T follicular helper cell (primary cell): Measurements from ENCODE around the gene CACNA1H.
"Not testable (repeated sequence)": the region's sequence is repeated elsewhere in the genome, so short reads cannot be mapped to it uniquely, and the experiment has no call there.

ENCODE experiments used
- DNase-seq: peaks from one replicate; pipeline ENCODE4 v3.0.0-alpha.2; 2020; ENCODE audit warnings: low read depth

CACNA1H gene

DNA sequence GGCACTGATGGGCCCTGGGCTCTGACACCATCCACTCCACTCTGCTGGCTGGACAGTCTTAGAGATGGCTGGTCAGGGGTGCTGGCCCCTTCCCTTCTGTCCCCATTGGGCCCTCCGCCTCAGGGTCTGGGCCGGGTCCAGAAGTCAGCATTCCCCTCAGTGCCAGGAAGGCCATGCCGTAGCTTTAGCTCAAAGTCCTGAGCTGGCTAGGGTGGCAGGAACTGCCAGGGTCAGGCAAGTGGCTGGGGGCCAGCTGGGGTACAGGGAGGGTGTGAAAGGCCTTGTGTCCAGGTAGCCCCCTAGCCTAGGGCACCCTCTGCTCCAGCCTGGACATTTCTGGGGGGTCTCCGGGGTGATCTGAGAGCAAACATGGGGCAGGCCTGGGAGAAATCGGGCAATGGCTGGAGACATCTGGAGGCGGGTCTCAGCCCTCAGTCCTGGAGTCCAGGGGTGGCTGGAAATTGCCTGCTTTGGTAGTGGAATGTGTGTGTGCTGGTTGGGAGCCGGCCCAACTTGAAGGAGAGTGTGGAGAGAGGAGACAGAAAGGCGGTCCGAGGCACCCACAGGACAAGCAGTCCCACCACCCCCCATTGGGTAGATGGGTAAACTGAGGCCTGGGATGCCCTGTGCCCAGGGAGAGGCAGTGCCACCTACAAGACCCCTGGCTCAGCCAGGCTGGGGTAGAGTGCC lies 39.6 kb downstream of the CACNA1H start:
- no peak for DNase-seq

DNA sequence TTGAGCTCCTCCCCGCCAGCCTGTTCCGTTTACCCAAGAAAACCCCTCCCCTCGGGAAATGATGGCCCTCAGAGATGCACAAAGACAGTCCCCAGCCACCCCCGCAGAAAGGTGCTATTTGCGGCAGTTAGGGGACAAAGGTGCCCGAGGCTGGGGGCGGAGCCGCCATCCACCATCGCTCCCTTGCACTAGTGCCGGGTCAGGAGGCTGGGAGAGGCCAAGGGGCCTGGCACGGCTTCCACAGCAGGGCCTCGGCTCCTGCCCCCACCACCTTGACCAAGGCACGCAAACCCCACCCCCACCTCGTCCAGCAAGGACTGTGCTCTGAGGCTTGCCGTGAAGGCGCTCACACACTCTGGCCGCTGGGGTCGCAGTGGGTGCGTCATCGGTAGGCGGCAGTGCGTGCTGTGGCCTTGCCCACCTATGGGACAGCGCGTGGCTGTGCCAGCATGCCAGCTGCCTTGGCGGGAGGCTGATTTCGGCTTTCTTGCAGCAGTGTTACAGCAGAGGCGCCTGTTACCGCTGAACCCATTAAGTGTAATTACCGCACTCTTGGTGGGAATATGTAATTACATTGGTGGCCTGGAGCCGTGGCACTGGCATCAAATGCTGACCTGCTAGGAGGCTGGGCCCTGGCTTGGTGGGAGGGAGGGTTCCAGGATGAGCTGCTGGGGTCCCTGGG lies 40.4 kb downstream of the CACNA1H start:
- DNase-seq = no peak

DNA sequence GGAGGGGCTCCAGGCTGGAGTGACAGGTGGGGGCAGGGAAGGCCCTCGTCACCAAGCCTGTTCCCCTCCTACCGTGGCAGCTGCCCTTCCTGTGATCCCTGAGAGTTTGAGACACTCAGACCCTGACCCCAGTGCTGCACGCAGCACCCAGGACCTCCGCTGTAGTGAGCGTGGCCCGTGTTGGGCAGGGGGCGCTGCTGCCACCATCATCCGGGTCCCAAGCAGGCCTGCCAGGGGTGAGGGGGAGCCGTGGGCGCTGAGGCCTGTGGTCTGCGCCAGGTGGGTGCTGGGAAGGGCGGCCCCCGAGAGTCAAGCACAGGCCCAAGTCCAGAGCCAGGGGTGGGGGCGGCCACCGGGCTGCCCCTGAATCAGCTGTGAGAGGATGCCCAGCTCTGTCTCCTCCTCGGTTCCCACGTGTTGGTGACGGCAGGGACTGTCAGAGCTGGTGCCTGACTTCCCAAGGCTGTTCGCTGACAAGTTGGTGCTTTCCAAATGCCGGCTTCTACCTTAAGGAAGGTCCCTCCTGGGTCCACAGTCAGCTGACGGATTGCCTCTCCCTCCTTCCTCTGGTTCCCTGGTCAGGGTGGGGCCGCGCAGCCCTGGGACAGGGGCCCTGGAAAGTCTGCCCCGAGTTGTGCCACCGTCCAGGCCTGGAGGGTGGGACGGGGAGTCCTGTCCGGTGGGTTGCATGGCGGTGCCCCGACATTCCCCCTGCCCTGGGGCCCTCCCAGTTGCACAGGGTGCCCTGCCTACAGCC lies 41.1 kb downstream of the CACNA1H start:
- no peak for DNase-seq

DNA sequence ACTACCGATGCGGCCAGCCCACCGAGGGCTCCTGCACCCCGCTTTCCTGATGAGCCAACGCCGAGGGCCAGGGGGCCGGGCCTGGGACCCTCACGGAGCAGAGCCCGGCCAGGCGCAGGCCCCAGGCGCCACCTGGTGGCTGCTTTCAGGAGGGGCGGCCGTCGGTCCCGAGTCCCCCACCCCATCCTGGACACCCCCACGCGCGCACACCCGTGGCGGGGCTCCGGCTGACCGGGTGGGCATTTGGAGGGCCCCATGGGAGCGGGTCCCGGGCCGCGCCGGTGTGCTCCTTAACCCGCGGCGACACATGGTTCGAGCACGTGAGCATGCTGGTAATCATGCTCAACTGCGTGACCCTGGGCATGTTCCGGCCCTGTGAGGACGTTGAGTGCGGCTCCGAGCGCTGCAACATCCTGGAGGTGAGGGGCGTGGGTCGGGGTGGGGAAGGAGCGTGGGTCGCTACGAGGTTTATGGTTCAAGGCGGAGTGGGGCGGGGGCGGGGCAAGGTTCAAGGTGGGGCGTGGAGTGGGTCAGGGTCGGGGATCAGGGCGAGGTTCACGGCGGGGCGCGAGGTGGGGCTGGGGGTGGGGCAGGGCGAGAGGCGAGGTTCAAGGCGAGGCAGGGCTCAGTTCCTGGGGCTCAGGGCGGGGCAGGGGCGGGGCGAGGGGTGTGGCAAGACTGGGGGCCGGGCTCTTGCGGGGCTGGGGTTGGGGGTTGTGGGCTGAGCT lies 41.9 kb downstream of the CACNA1H start:
- DNase-seq = no peak

DNA sequence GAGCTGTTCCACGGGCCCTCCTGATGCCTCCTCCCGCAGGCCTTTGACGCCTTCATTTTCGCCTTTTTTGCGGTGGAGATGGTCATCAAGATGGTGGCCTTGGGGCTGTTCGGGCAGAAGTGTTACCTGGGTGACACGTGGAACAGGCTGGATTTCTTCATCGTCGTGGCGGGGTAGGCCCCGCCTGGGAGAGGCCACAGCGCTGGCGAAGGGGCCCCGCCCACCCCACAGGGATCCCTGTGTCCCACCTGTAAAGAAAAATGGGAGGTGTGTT lies 42.4 kb downstream of the CACNA1H start:
- DNase-seq = no peak

DNA sequence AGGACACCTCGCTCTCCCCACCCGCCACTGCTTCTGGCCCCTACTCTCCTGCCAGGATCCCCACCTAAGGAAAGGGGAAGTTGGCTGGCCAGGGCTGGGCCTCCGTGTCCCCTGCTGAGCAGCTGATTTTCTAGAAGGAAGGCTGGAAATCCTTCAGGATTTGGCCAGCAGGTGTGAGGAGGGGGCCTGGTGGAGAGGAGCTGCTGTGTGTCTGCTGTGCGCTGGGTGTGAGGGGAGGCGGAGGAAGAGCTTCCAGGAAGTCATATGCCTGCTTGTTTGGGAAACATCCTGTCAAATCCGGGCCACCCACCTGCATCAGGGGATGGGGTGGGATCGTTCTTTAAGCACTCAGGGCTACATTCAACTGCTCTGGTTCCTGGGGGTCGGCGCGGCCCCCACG lies 43.6 kb downstream of the CACNA1H start:
- DNase-seq = no peak

DNA sequence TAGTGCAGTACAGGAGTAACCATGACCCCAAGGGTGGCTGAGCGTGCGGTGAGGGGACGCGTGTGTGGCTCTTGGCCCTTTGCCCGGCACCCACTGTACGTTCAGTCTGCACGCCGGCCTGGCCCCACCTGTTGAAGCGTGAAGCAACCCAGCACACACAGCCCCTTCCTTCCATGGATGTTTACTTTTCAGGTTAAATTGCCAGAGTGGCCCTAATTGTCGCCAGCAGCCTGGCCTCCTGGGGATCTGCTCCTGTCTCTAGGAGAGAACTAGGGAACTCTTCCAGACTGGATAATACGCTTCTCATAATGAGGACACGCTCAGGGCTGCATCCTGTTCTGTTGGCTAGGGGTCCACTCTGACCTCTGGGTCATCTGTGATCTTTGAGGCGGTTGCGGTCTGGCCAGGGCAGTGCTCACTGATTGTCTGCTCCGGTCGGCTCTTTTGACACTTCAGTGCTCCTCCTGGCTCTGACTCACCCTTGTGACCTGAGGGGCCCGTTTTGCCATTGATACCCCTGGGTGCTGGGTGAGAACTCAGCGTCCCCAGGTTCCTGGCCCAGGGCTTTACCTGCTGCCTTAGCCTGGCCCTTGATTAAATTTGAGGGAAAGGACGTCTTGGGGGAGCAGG lies 44.4 kb downstream of the CACNA1H start:
- no peak for DNase-seq

DNA sequence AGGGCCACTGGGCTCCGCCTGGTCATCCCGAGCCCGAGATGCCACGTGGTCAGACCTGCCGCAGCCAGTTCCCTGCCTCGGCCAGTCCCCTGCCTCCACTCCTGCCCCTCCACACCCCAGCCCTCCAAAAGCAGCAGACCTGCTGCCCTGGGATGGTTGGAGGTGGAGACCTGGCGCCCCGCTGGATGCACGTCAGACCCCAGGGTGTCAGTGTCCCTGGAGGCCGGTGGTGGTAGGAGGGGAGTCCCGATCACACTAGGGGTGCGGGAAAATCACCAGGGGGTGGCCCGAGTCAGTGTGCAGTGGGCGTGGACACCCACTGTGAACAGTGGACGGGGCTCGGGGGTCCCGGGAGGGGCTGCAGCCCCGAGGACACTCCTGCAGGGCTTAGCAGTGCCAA lies 45.3 kb downstream of the CACNA1H start:
- DNase-seq = no peak

DNA sequence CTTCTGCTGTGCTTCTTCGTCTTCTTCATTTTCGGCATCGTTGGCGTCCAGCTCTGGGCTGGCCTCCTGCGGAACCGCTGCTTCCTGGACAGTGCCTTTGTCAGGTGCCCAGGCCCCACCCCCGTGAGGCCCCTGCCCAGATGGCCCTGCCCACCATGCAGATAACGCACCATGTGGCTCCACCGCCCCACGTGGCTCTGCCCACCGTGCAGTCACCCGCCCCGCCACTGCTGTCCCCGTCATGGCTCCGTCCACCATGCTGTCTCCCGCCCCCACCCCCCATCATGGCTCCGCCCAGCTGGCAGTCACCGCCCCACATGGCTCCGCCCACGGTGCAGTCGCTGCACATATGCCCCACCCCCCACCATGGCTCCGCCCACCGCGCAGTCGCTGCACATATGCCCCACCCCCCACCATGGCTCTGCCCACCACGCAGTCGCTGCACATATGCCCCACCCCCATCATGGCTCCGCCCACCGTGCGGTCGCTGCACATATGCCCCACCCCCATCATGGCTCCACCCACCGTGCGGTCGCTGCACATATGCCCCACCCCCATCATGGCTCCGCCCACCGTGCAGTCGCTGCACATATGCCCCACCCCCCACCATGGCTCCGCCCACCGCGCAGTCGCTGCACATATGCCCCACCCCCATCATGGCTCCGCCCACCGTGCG lies 45.9 kb downstream of the CACNA1H start:
- not testable (repeated sequence) for DNase-seq

DNA sequence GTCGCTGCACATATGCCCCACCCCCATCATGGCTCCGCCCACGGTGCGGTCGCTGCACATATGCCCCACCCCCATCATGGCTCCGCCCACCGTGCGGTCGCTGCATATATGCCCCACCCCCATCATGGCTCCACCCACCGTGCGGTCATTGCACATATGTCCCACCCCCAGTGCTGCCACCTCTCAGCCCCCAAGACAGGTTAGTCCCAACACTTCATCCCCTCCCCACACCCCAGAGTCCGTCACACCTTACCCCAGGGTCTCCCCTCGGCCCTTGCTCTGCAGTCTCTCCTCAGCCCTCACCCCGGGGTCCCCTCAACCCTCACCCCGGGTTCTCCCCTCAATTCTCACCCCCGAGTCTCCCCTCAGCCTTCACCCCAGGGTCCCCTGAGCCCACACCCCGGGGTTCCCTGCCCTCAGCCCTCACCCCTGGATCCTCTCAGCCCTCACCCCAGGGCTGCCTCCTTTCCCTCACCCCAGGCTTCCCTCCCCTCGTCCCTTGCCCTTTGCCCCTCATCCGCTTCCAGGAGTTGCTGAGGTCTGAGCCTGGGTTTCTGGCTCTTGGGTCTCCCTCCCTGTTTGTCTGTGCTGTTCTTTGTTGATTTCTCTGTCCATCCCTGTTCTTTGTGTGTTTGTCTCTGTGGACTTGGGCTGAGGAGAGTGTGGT lies 46.6 kb downstream of the CACNA1H start:
- DNase-seq = no peak

DNA sequence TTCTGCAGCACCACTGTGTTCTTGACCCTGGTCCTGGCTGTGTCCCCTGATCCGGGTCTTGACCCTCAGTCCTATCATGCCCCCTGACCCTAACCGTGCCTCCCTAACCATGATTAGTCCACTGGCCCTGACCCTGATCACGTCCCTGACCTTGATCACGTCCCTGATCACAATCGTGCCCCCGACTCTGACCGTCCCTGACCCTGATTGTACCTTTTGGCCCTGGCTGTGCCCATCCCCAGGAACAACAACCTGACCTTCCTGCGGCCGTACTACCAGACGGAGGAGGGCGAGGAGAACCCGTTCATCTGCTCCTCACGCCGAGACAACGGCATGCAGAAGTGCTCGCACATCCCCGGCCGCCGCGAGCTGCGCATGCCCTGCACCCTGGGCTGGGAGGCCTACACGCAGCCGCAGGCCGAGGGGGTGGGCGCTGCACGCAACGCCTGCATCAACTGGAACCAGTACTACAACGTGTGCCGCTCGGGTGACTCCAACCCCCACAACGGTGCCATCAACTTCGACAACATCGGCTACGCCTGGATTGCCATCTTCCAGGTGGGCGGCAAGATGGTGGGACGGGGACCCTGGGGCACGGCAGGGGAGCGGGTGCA lies 47.2 kb downstream of the CACNA1H start:
- DNase-seq = no peak

DNA sequence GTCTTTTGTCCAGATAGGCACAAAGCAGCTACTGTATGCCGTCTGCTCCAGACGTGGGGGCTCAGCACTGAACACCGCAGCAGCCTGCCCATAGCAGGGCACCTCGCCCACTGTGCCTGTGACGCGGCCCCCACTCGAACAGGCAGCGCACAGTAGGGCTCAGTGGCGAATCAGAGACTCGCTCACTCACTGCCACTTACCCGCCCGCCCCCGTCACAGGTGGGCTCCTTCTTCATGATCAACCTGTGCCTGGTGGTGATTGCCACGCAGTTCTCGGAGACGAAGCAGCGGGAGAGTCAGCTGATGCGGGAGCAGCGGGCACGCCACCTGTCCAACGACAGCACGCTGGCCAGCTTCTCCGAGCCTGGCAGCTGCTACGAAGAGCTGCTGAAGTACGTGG lies 48.5 kb downstream of the CACNA1H start:
- DNase-seq = no peak

DNA sequence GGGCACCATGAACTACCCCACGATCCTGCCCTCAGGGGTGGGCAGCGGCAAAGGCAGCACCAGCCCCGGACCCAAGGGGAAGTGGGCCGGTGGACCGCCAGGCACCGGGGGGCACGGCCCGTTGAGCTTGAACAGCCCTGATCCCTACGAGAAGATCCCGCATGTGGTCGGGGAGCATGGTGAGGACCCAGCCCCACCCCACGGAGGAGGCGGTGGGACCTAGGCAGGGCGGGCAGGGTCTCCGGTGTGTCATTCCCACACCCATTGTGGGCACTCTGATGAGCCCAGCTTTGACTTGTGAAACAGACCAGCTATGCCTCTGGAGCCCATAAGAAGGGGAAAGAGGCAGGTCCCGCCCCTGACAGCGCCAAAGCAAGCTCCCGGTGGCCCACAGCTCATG lies 49.4 kb downstream of the CACNA1H start:
- no peak for DNase-seq

DNA sequence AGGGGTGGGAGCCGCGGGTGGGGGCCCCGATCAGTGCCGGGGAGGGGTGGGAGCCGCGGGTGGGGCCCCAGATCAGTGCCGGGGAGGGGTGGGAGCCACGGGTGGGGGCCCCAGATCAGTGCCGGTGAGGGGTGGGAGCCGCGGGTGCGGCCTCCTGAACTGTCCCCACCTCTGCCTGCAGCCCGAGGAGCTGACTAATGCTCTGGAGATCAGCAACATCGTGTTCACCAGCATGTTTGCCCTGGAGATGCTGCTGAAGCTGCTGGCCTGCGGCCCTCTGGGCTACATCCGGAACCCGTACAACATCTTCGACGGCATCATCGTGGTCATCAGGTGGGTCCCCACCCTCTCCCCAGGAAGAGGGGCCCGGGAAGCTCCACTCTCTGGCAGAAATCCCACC lies 52.0 kb downstream of the CACNA1H start:
- DNase-seq = no peak

DNA sequence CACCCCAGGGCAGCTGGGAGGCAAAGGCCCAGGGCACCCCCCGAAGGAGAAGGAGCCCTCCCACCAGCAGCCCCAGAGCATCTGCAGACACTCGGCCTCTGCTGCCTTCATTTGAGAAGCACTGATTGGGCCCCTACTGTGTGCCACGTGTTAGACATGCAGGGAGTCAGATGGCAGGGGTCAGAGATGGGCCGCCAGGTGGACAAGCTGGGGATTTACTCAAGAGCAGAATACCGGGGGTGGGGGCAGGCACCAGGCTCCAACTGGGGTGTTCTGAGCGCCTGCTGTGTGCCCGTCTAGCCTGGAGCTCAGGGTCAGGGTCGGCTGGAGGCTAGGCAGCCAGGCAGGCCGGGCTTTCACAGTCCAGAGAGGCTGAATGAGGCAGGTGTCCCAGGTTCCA lies 53.4 kb downstream of the CACNA1H start:
- DNase-seq = no peak

DNA sequence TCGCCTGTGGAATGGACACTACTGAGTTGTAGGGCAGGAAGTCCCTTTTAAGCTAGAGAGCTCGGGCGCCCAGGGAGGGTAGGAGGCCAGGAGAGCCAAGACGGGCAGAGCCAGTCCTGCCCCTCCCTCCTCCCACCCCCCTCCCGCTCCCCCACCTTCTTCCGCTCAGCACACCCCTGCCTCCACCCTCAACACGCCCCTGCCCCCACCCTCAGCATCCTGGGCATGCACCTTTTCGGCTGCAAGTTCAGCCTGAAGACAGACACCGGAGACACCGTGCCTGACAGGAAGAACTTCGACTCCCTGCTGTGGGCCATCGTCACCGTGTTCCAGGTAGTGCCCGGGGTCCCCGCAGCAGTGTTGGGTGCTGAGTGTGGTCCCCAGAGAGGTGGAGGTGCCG lies 53.9 kb downstream of the CACNA1H start:
- DNase-seq = peak; percentile 12

DNA sequence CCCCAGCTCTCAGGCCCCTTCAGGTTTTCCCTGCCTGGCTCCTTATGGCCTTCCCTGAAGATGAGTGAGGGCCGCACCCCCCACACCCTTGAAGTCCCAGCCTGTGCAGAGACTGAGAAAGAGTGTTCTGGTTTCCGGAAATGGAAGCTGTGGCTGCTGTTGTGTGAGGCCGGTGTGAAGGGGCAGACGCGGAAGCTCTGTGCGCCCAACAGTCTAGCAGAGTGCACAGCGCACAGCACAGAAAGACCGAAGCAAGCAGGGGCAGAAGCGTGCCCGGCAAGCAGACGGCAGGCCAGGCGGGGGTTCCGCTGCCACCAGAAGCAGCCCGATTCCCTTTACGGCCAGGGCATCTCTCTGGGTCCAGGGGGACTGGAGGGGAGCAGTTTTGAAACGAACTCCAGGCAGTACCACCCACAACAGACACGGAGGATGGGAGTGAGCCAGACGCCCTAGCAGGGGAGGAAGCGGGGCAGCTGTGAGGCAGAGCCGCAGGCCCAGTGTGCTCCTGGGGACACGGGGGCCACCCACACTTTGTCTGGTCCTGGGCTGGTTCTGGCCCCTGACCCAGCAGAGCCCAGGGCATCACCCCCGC lies 55.4 kb downstream of the CACNA1H start:
- DNase-seq = no peak

DNA sequence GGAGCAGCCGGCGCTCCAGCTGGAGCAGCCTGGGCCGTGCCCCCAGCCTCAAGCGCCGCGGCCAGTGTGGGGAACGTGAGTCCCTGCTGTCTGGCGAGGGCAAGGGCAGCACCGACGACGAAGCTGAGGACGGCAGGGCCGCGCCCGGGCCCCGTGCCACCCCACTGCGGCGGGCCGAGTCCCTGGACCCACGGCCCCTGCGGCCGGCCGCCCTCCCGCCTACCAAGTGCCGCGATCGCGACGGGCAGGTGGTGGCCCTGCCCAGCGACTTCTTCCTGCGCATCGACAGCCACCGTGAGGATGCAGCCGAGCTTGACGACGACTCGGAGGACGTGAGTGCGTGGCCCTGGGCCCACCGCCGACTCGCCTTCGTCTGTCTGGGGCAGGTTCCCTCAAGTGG lies 56.2 kb downstream of the CACNA1H start:
- no peak for DNase-seq

DNA sequence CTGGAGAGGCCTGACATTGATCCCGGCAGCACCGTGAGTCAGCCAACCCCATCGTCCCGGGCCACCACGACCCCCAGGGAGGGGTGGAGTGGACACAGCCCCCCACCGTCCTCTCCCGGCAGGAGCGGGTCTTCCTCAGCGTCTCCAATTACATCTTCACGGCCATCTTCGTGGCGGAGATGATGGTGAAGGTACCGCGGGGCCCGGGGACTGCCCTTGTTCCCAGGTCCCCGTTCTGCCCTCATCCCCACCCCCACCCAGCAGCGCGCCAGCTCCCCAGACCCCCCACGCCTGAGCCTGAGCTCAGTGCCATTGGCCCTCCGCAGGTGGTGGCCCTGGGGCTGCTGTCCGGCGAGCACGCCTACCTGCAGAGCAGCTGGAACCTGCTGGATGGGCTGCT lies 57.6 kb downstream of the CACNA1H start:
- DNase-seq = no peak
